Progenitor cell of endocrine pancreas (in vitro differentiated cells): ENCODE results near the gene TXNRD2. TPM values are rescaled to one million over a fixed set of nuclear protein-coding genes. Genes with fewer than 3 reads are reported as not detected.

ENCODE experiments used
- DNase-seq: peaks from one replicate; pipeline ENCODE4 v3.0.0; 2021; ENCODE audit warnings: low spot score; ENCODE audit not compliant: unreplicated experiment
- H3K27ac Mint-ChIP-seq: 2 replicates; pipeline ENCODE4 v1.8.0; 2021; ENCODE audit warnings: mild to moderate bottlenecking, moderate library complexity, mixed read lengths
- H3K27me3 Mint-ChIP-seq: 2 replicates; pipeline ENCODE4 v1.8.0; 2021; ENCODE audit warnings: mixed read lengths
- H3K36me3 Mint-ChIP-seq: 2 replicates; pipeline ENCODE4 v1.8.0; 2022; ENCODE audit warnings: mixed read lengths; ENCODE audit not compliant: insufficient read depth
- H3K4me1 Mint-ChIP-seq: 2 replicates; pipeline ENCODE4 v1.8.0; 2021; ENCODE audit warnings: low read depth, mixed read lengths
- H3K4me3 Mint-ChIP-seq: 2 replicates; pipeline ENCODE4 v1.8.0; 2021; ENCODE audit warnings: low read depth, mild to moderate bottlenecking, moderate library complexity, mixed read lengths
- H3K9me3 Mint-ChIP-seq: 2 replicates; pipeline ENCODE4 v1.8.0; 2021; ENCODE audit warnings: low read depth, mixed read lengths
- CTCF ChIP-seq: fragments of 200-600 bp; sonication (generic); IDR thresholded peaks from one replicate; pipeline ENCODE4 v1.5.0; 2021; ENCODE audit warnings: antibody characterized with exemption, mild to moderate bottlenecking; ENCODE audit not compliant: unreplicated experiment
- total RNA-seq: library from RNA; stranded (reverse); gene quantifications from 2 replicates; pipeline ENCODE4 v1.2.1, GENCODE V29; 2021

Gene TXNRD2
- total RNA-seq, 1 donor from 2014 or later: 14.0 TPM

- Mint-ChIP-seq H3K27me3 (no peaks in the 10 kb centered on the region), H3K36me3 (peaks cover 10% of the 10 kb centered on the region), H3K27ac (no peak overlapping the region), H3K9me3 (no peaks in the 10 kb centered on the region), H3K4me1 (peaks cover 9% of the 10 kb centered on the region), H3K4me3 (no peak overlapping the region)
- no peak for TF ChIP-seq CTCF
- no peak for DNase-seq
Observed at GRCh38 chr22:19968450-19968891, 26.9 kb upstream of the TXNRD2 start.

GRCh38 chr22:19967850-19968449 lies 26.3 kb upstream of the TXNRD2 start:
- no peak overlapping the region for H3K4me3 Mint-ChIP-seq

GRCh38 chr22:19966908-19967750 lies 25.5 kb upstream of the TXNRD2 start:
- Mint-ChIP-seq H3K36me3 (peaks cover 10% of the 10 kb centered on the region), H3K4me3 (no peak overlapping the region), H3K9me3 (no peaks in the 10 kb centered on the region), H3K27me3 (no peaks in the 10 kb centered on the region), H3K4me1 (peaks cover 17% of the 10 kb centered on the region), H3K27ac (peak overlapping the region; percentile 53)
- DNase-seq: no peak
- TF ChIP-seq CTCF: no peak

More at GRCh38 chr22:19967850-19968449, 26.3 kb upstream of the TXNRD2 start:
- TF ChIP-seq CTCF: no peak
- Mint-ChIP-seq H3K4me1 (peaks cover 13% of the 10 kb centered on the region), H3K36me3 (peaks cover 11% of the 10 kb centered on the region), H3K27ac (no peak overlapping the region), H3K9me3 (no peaks in the 10 kb centered on the region), H3K27me3 (no peaks in the 10 kb centered on the region)
- no peak for DNase-seq

- peak; percentile 63 for TF ChIP-seq CTCF
Observed at GRCh38 chr22:19965771-19966709, 24.4 kb upstream of the TXNRD2 start.

More at GRCh38 chr22:19965771-19966709, 24.4 kb upstream of the TXNRD2 start:
- H3K9me3 Mint-ChIP-seq: no peaks in the 10 kb centered on the region
- peak overlapping the region; percentile 77 for H3K27ac Mint-ChIP-seq
- H3K4me1 Mint-ChIP-seq: peaks cover 18% of the 10 kb centered on the region
- no peaks in the 10 kb centered on the region for H3K27me3 Mint-ChIP-seq
- no peak overlapping the region for H3K4me3 Mint-ChIP-seq
- peaks cover 8% of the 10 kb centered on the region for H3K36me3 Mint-ChIP-seq
- no peak for DNase-seq
